CD4-positive, alpha-beta T cell (primary cell): Measurements from ENCODE around the gene PRLH. TPM values are rescaled to one million over a fixed set of nuclear protein-coding genes. Genes with fewer than 3 reads are reported as not detected.

Experiments
- ATAC-seq: fragments of 200-7000 bp; cut with Tn5 transposase; one replicate; pipeline ENCODE4 v1.10.0; 2022; ENCODE audit warnings: mild to moderate bottlenecking; ENCODE audit not compliant: poor library complexity
- CTCF ChIA-PET: fragments of 350-600 bp; sonication (Branson Sonifier 250); formaldehyde crosslinking; loops from one replicate; lab custom pipeline; 2021; ENCODE audit warnings: antibody characterized with exemption, inconsistent platforms; lab: Charles Lee
- POLR2A ChIA-PET: fragments of 350-600 bp; sonication (Branson Sonifier 250); formaldehyde crosslinking; loops from one replicate; lab custom pipeline; 2021; ENCODE audit warnings: antibody characterized with exemption, inconsistent platforms; lab: Charles Lee
- DNase-seq, 14 experiments: peaks; one replicate each; pipeline ENCODE4 v3.0.0-alpha.2; 2013 to 2020; ENCODE audit warnings: mixed read lengths in 2 of 14
- H3K27ac ChIP-seq, 2 donors: one replicate each; pipeline versions ENCODE4 v1.5.1 to v1.7.0; 2013; ENCODE audit warnings: low read length in 2 of 2, low read depth in 1 of 2, mild to moderate bottlenecking in 1 of 2
- H3K27me3 ChIP-seq, 2 experiments: 1 replicate in 1 of 2; 2 replicates in 1 of 2; pipeline versions ENCODE4 v1.6.1 to v1.7.0; 2013; ENCODE audit warnings: low read length in 2 of 2, control low read depth in 1 of 2, mild to moderate bottlenecking in 1 of 2, moderate library complexity in 1 of 2; ENCODE audit not compliant: insufficient read depth in 2 of 2, control insufficient read depth in 1 of 2
- H3K36me3 ChIP-seq: one replicate; pipeline ENCODE4 v1.6.1; 2013; ENCODE audit warnings: low read length, control low read depth; ENCODE audit not compliant: insufficient read depth
- H3K4me1 ChIP-seq: one replicate; pipeline ENCODE4 v1.6.1; 2013; ENCODE audit warnings: low read length, control low read depth; ENCODE audit not compliant: insufficient read depth
- H3K4me3 ChIP-seq: one replicate; pipeline ENCODE4 v1.5.1; 2013; ENCODE audit warnings: mild to moderate bottlenecking, low read length, moderate library complexity
- H3K9me3 ChIP-seq, 2 experiments: 1 replicate in 1 of 2; 2 replicates in 1 of 2; pipeline versions ENCODE4 v1.6.1 to v1.7.0; 2013; ENCODE audit warnings: low read length in 2 of 2, mild to moderate bottlenecking in 2 of 2, control low read depth in 1 of 2, moderate library complexity in 1 of 2; ENCODE audit not compliant: control insufficient read depth in 1 of 2, insufficient read depth in 1 of 2
- H3K27ac Mint-ChIP-seq: one replicate; pipeline ENCODE4 v1.8.0; 2020; ENCODE audit warnings: mixed read lengths
- H3K27me3 Mint-ChIP-seq: one replicate; pipeline ENCODE4 v1.8.0; 2021; ENCODE audit warnings: mixed read lengths
- H3K36me3 Mint-ChIP-seq: one replicate; pipeline ENCODE4 v1.8.0; 2021; ENCODE audit warnings: low read depth, mixed read lengths
- H3K4me1 Mint-ChIP-seq: one replicate; pipeline ENCODE4 v1.8.0; 2021; ENCODE audit warnings: low read depth, mixed read lengths
- H3K4me3 Mint-ChIP-seq: one replicate; pipeline ENCODE4 v1.8.0; 2020; ENCODE audit warnings: mild to moderate bottlenecking, mixed read lengths
- H3K9me3 Mint-ChIP-seq: one replicate; pipeline ENCODE4 v1.8.0; 2020; ENCODE audit warnings: mixed read lengths
- intact Hi-C, 2 experiments: fragments of 100-400 bp; cut with DNase I in 1 of 2; cut with micrococcal nuclease in 1 of 2; formaldehyde crosslinking; loops; one replicate each; pipeline versions ENCODE4 v1.15.1 to v1.9.0; 2023 to 2025; cut with DNase I, micrococcal nuclease
- total RNA-seq, 174 experiments: library from RNA in 2 of 174; stranded (reverse) in 2 of 174; gene quantifications; one replicate each; pipeline ENCODE4 v1.2.3 and lab custom pipeline; 2021 to 2026
- TF ChIP-seq, protein P1 (sequence below): fragments of 200-600 bp; IDR thresholded peaks from one replicate; pipeline ENCODE4 v1.8.0; 2022; ENCODE audit warnings: antibody characterized with exemption, mild to moderate bottlenecking

Gene PRLH
- total RNA-seq, 2 experiments from 2014 or later = not detected

GRCh38 chr2:237533668-237534161 is 32.7 kb upstream of the PRLH start:
- Mint-ChIP-seq H3K4me1 (no peaks in the 10 kb centered on the region), H3K27ac (no peak overlapping the region), H3K4me3 (no peak overlapping the region), H3K36me3 (no peaks in the 10 kb centered on the region), H3K27me3 (no peaks in the 10 kb centered on the region), H3K9me3 (no peaks in the 10 kb centered on the region)
- Histone ChIP-seq H3K4me3 (no peak overlapping the region), H3K27me3 (no peaks in the 10 kb centered on the region), H3K36me3 (no peaks in the 10 kb centered on the region), H3K4me1 (no peaks in the 10 kb centered on the region), H3K9me3 (no peaks in the 10 kb centered on the region), H3K27ac (no peak overlapping the region)
- TF ChIP-seq, protein P1, sequence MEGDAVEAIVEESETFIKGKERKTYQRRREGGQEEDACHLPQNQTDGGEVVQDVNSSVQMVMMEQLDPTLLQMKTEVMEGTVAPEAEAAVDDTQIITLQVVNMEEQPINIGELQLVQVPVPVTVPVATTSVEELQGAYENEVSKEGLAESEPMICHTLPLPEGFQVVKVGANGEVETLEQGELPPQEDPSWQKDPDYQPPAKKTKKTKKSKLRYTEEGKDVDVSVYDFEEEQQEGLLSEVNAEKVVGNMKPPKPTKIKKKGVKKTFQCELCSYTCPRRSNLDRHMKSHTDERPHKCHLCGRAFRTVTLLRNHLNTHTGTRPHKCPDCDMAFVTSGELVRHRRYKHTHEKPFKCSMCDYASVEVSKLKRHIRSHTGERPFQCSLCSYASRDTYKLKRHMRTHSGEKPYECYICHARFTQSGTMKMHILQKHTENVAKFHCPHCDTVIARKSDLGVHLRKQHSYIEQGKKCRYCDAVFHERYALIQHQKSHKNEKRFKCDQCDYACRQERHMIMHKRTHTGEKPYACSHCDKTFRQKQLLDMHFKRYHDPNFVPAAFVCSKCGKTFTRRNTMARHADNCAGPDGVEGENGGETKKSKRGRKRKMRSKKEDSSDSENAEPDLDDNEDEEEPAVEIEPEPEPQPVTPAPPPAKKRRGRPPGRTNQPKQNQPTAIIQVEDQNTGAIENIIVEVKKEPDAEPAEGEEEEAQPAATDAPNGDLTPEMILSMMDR = no peak
- ChIA-PET CTCF (no interaction called here), POLR2A (no interaction called here)
- no peak for ATAC-seq
- DNase-seq = no peak
- intact Hi-C loops = no loop called here

GRCh38 chr2:237534380-237534779 is 32.0 kb upstream of the PRLH start:
- no peak overlapping the region for H3K4me3 ChIP-seq
- TF ChIP-seq, protein P1 = no peak
- H3K27me3 Mint-ChIP-seq = no peaks in the 10 kb centered on the region
- no peaks in the 10 kb centered on the region for H3K27me3 ChIP-seq
- H3K27ac ChIP-seq = no peak overlapping the region
- intact Hi-C loops = no loop called here
- H3K36me3 ChIP-seq = no peaks in the 10 kb centered on the region
- no peaks in the 10 kb centered on the region for H3K4me1 Mint-ChIP-seq
- no peak overlapping the region for H3K4me3 Mint-ChIP-seq
- no peaks in the 10 kb centered on the region for H3K36me3 Mint-ChIP-seq
- H3K27ac Mint-ChIP-seq = no peak overlapping the region
- H3K9me3 ChIP-seq = no peaks in the 10 kb centered on the region
- POLR2A ChIA-PET = no interaction called here
- no peaks in the 10 kb centered on the region for H3K4me1 ChIP-seq
- CTCF ChIA-PET = interaction anchor here (0.6 kb wide), 1 partner anchor 12 kb away, joined by 3 read pairs; no protein-coding TSS in a partner anchor
- ATAC-seq = no peak
- H3K9me3 Mint-ChIP-seq = no peaks in the 10 kb centered on the region
- DNase-seq = no peak

GRCh38 chr2:237535385-237536082 is 30.8 kb upstream of the PRLH start:
- POLR2A ChIA-PET = no interaction called here
- CTCF ChIA-PET = no interaction called here
- Histone ChIP-seq H3K4me1 (no peaks in the 10 kb centered on the region), H3K4me3 (no peak overlapping the region), H3K27me3 (no peaks in the 10 kb centered on the region), H3K36me3 (no peaks in the 10 kb centered on the region), H3K9me3 (no peaks in the 10 kb centered on the region), H3K27ac (no peak overlapping the region)
- TF ChIP-seq, protein P1 = no peak
- Mint-ChIP-seq H3K27ac (no peak overlapping the region), H3K27me3 (no peaks in the 10 kb centered on the region), H3K9me3 (no peaks in the 10 kb centered on the region), H3K36me3 (no peaks in the 10 kb centered on the region), H3K4me1 (no peaks in the 10 kb centered on the region), H3K4me3 (no peak overlapping the region)
- intact Hi-C loops = no loop called here
- ATAC-seq (no peak), DNase-seq (no peak)
